HG02852 (cell line): ENCODE results near the gene NFKBIZ.
"Not testable (repeated sequence)": the region's sequence is repeated elsewhere in the genome, so short reads cannot be mapped to it uniquely, and the experiment has no call there.

Experiments used
- ATAC-seq: cut with Tn5 transposase; IDR thresholded peaks from one replicate; pipeline ENCODE4 v1.9.1; 2021; ENCODE audit warnings: mild to moderate bottlenecking, moderate library complexity; ENCODE audit not compliant: unreplicated experiment

Gene NFKBIZ

DNA sequence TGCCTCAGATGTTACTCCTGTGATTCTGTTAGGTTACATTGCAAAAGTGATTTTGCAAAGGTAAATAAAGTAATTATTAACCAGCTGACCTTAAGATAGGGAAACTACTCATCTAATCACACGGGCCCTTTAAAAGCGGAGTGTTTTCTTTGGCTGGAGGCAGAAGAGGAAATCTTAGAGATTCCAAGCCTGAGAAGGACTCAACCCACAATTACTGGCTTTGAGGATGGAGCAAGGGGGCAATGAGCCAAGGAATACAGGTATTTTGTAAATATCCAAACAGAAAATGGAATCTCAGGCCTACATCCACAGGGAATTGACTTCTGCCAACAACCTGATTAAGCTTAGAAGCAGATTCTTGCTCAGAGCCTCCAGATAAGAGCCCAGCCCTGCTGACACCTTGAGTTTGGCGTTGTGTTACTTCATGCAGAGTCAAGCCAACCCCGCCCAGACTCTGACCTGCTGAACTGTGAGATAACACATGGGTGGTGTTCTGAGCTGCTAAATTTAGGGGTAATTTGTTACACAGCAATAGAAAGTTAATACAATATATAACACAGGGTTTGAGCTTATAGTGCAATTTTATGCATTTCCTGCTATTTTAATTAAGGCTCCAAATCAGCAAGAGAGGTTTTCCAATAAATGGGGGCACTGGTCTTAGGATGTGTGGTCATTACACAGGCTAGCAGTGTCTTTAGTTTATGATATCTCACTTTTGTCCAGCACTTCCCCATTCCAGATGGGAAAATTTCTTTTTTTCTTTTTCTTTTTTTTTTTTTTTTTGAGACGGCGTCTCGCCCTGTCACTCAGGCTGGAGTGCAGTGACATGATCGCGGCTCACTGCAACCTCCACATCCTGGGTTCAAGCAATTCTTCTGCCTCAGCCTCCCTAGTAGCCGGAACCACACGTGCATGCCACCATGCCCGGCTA is 19.5 kb downstream of the NFKBIZ start:
- ATAC-seq = no peak

DNA sequence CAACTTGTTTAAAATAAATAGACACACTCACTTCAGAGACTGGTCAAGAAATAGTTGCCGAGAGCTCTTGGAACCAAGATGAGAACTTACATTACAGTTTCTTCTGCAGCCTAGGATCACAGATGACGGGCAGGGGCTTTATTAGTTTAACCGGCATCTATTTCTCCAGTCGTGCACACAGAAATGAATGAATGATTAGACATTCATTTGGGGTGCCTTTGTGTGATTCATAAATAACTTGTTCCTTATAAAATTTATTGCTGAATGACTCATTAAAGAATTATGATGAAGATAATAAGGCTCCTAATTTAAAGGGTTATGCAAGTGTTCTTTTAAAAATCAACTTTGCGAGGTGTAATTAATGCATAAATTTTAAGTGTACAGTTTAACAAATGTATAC is 20.8 kb downstream of the NFKBIZ start:
- ATAC-seq = no peak

DNA sequence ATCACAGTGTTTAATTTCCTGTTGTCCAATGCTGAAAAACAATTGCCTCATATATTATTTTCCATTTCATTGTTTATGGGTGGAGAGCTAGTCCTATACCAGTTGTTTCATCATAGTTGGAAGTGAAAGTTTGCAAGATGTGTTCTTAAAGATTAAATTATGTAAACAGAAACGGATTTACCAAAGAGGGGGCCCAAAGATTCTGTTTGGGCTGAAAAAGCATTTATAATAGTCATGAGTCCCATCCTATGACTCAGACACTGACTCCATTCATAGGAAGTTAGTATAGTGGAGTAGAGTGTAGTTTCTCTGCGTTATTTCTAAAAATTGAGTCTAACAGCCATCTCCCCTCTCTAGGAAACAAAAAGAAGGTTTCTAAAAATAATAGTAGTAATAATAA is 24.3 kb downstream of the NFKBIZ start:
- ATAC-seq = no peak

DNA sequence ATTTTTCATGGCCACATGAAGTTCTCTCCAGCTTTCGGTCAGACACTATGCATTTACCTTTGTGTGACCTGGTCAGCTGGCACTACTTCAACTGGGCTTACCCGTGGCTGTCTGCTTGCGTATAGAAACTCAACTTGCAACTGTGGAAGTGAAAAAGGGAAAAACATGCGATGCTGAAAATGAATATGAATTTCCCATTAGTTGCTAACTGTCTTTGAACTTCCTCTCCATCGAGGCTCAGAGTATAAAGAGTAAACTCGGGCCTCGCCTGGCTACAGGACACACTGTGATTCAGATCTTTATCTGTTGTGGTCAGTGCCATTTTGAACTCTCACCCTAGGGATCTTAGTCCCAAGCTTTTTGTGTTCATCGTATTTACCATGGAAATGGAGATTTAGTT is 26.8 kb downstream of the NFKBIZ start:
- ATAC-seq = peak; percentile 48

DNA sequence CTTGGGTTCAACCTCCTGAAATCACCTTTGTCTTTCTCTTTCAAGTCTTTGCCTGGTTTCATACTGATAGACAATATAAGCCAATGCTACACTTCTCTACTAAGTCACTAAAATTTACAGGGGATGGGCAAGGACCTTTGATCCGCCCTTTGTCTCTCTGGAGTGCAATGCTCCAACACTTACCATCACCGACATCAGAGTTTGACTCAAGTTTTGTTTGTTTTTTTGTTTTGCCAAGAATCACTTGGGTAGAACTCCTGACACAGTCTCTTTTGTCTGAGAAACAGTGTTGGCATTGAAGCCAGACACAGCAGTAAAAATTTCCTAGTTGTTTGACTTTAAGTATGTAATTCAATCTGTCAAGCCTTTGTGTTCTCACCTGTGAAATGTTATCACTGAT is 29.3 kb downstream of the NFKBIZ start:
- no peak for ATAC-seq

GRCh38 chr3:101879102-101879501 is 29.8 kb downstream of the NFKBIZ start:
- ATAC-seq = no peak

- no peak for ATAC-seq
These were observed 30.4 kb downstream of the NFKBIZ start for GRCh38 chr3:101879623-101880284.

DNA sequence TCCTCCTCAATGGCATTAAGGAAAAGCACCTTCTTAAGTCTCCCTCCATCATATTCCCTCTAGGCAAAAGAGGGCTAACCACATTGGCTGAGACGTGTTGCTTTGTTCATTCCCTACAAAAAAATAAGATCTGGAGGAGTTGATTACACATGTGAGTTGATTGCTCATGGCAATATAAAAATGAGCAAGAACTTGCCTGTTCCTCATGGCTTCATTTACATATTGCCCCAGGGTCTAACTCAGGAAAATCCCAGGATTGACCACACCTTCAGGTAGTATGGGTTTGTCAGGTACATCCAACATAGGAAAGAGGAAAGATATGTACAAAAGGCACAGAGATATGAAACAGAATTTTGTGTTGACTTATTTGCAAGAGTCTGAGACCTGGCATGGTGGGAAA is 35.5 kb downstream of the NFKBIZ start:
- no peak for ATAC-seq

GRCh38 chr3:101885584-101885983 is 36.3 kb downstream of the NFKBIZ start:
- ATAC-seq = not testable (repeated sequence)

DNA sequence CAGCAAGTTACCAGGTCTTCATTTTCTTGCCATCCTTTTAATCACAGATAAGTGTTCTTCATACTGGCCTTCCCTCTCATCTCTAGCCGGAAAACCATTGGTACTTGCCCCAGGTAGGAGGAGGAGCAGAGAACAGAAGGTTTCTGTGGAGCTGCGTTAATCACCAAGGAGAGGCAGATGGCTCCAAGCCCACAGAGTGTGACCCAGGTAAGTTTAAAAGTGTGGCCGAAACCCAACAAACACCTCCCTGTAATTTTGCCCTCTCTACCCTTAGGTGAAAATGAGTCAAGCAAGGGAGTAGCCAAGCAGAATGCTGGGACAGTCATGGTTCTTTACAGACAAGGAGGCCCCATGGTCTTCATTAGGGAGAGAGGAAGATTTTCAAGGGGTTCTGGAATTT is 37.3 kb downstream of the NFKBIZ start:
- ATAC-seq = no peak

- no peak for ATAC-seq
These were observed 39.3 kb downstream of the NFKBIZ start for GRCh38 chr3:101888653-101889052.

DNA sequence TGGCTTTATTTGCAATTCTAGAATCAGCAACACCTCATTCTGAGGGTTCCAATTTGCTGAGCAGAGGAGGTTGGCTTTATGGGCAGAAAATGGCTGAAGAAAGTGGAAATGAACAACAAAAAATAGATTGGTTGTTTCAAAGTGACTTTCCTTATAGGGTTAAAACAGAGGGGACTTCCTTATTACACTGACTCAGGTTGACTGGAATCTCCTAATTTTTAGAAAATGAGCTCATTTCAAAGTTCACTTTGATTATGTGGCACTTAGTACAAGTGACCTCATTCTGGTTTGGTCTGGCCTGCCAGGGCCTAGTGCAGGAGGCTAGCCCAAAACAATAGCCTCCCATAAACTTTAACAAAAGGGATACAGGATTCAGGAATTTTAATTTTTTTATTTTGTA is 41.4 kb downstream of the NFKBIZ start:
- ATAC-seq = peak; percentile 74

GRCh38 chr3:101892648-101893047 is 43.3 kb downstream of the NFKBIZ start:
- no peak for ATAC-seq

- no peak for ATAC-seq
These were observed 46.9 kb downstream of the NFKBIZ start for GRCh38 chr3:101896083-101896757.

DNA sequence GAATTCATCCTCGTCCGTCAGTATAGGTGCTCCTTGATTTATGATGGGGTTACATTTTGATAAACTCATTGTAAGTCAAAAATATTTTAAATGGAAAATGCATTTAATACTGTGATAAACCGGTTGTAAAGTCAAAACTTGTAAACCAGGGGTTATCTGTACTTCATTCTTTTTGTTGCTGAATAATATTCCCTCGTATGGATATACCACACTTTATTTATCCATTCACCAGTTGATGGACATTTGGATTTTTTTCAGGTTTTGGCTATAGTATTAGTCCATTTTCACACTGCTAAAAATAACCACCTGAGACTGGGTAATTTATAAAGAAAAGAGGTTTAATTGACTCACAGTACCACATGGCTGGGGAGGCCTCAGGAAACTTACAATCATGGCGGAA is 47.7 kb downstream of the NFKBIZ start:
- ATAC-seq = no peak

DNA sequence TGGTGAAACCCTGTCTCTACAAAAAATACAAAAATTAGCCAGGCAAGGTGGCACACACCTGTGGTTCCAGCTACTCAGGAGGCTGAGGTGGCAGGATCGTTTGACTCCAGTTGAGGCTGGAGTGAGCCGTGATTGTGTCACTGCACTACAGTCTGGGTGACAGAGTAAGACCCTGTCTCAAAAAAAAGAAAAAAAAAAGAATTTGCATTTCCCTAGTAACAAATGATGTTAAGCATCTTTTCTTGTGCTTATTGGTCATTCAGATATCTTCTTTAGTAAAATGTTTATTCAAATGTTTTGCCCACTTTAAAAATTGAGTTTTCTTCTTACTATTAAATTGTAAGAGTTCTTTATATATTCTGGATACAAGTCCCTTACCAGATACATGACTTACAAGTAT is 48.7 kb downstream of the NFKBIZ start:
- ATAC-seq = no peak

DNA sequence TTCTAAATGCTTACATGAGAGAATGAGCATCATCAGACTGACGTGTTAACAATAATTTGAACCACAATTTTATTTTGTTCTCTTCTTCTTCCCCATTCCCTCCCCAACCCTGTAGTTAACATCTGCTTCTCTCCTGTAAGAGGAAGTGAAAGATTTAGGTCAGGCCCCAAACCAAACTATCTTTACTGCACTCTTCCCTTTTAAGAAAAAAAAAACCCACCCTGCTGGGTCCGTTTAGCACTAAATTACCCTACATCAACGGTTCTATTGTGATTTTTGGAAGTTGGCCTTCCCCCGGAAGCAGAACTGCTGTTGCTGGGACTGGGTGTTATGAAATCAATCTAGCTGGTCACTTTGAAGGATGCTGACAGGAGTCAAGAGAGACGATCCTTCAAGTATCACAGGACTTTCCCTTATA is 49.4 kb downstream of the NFKBIZ start:
- ATAC-seq = peak; percentile 88

- ATAC-seq = no peak
These were observed 51.0 kb downstream of the NFKBIZ start for GRCh38 chr3:101900316-101900715.

DNA sequence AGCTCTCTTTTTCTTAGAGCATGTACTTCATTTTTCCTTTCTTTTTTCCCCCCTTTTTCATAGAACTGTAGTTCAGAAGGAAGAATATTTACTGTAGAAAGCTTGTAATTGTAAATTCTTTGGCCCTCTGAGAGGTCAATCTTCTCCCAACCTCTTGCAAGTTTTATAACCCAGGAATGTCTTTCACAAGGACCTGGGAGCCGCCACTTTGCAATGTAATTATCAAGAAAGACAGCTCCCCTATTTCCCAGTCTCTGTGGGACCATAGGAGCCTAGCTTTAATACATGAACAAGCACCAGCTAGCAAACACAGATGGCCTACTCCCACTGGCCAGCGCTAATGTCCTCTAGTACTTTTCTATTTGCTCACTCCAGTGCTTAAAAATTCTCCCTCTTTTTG is 51.4 kb downstream of the NFKBIZ start:
- no peak for ATAC-seq

- ATAC-seq = peak; percentile 53
These were observed 52.7 kb downstream of the NFKBIZ start for GRCh38 chr3:101902041-101902440.

- ATAC-seq = no peak
These were observed 54.1 kb downstream of the NFKBIZ start for GRCh38 chr3:101903451-101903871.

DNA sequence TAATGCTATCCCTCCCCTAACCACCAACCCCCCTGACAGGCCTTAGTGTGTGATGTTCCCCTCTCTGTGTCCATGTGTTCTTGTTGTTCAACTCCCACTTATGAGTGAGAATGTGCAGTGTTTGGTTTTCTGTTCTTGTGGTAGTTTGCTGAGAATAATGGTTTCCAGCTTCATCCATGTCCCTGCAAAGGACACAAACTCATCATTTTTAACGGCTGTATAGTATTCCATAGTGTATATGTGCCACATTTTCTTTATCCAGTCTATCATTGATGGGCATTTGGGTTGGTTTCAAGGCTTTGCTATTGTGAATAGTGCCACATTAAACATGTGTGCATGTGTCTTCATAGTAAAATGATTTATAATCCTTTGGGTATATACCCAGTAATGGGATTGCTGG is 56.3 kb downstream of the NFKBIZ start:
- ATAC-seq = not testable (repeated sequence)
